ENCODE data around the gene KCND3.
"Not testable (repeated sequence)": the region's sequence is repeated elsewhere in the genome, so short reads cannot be mapped to it uniquely, and the experiment has no call there.

GRCh38 chr1:111799722-111800121 lies 189.7 kb downstream of the KCND3 start:
- TF ChIP-seq RXRA (IDR thresholded peaks at IDR 0.05); JUND (IDR thresholded peaks at IDR 0.05); SP1 (IDR thresholded peaks at IDR 0.05); EGR1 (IDR thresholded peaks at IDR 0.05; ENCODE audit: low read depth in 2 of 2); FOXA1 (IDR thresholded peaks at IDR 0.05); HNF4A (conservative IDR thresholded peaks at IDR 0.05); TAF1 (conservative IDR thresholded peaks at IDR 0.05); ATF3 (IDR thresholded peaks at IDR 0.05); REST (IDR thresholded peaks at IDR 0.05): not testable (repeated sequence)
- TF ChIP-seq, protein P1, sequence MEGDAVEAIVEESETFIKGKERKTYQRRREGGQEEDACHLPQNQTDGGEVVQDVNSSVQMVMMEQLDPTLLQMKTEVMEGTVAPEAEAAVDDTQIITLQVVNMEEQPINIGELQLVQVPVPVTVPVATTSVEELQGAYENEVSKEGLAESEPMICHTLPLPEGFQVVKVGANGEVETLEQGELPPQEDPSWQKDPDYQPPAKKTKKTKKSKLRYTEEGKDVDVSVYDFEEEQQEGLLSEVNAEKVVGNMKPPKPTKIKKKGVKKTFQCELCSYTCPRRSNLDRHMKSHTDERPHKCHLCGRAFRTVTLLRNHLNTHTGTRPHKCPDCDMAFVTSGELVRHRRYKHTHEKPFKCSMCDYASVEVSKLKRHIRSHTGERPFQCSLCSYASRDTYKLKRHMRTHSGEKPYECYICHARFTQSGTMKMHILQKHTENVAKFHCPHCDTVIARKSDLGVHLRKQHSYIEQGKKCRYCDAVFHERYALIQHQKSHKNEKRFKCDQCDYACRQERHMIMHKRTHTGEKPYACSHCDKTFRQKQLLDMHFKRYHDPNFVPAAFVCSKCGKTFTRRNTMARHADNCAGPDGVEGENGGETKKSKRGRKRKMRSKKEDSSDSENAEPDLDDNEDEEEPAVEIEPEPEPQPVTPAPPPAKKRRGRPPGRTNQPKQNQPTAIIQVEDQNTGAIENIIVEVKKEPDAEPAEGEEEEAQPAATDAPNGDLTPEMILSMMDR (IDR thresholded peaks at IDR 0.05; ENCODE audit: low read depth, low read length, missing input control): not testable (repeated sequence)
- TF ChIP-seq, protein P2, sequence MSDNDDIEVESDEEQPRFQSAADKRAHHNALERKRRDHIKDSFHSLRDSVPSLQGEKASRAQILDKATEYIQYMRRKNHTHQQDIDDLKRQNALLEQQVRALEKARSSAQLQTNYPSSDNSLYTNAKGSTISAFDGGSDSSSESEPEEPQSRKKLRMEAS (IDR thresholded peaks at IDR 0.05): not testable (repeated sequence)
